ENCODE data around the gene POLN. TPM values are rescaled to one million over a fixed set of nuclear protein-coding genes. Genes with fewer than 3 reads are reported as not detected.

Gene POLN
- total RNA-seq, 2 experiments from 2014 or later: 4.0 to 4.4 TPM

GRCh38 chr4:2159931-2160330 lies 82.0 kb downstream of the POLN start:
- ChIA-PET CTCF (ENCODE audit: unreplicated experiment) (no interaction called here), POLR2A (no interaction called here)
- no peaks in the 10 kb centered on the region for H4K20me1 ChIP-seq (ENCODE audit: insufficient read depth, low read length)

GRCh38 chr4:2155246-2155645 lies 86.7 kb downstream of the POLN start:
- Histone ChIP-seq H3K4me2 (ENCODE audit: low read length) (no peak overlapping the region), H3K79me2 (ENCODE audit: insufficient read depth, low read depth, low read length) (no peaks in the 10 kb centered on the region), H2AFZ (ENCODE audit: low read length) (no peak overlapping the region), H3K36me3 (ENCODE audit: insufficient read depth, low read length) (no peaks in the 10 kb centered on the region), H3K9me3 (ENCODE audit: low read length) (peaks cover 4% of the 10 kb centered on the region; the same call in 1 of the 2 replicates), H3K27ac (ENCODE audit: low read depth, low read length, poor library complexity, severe bottlenecking) (no peak overlapping the region), H3K4me3 (ENCODE audit: low read depth, low read length, poor library complexity, severe bottlenecking) (no peak overlapping the region), H3K4me1 (ENCODE audit: insufficient read depth, low read length, poor library complexity, severe bottlenecking) (no peaks in the 10 kb centered on the region), H3K9me2 (ENCODE audit: insufficient read depth, low read length) (no peaks in the 10 kb centered on the region), H4K20me1 (ENCODE audit: insufficient read depth, low read length) (no peaks in the 10 kb centered on the region)
- ChIA-PET CTCF (ENCODE audit: unreplicated experiment) (no interaction called here), POLR2A (no interaction called here)
- no peak for DNase-seq (ENCODE audit: low spot score)
- no peak for TF ChIP-seq EZH2phosphoT487 (IDR thresholded peaks at IDR 0.05; ENCODE audit: borderline replicate concordance, low read depth, low read length)
- TF ChIP-seq CTCF (conservative IDR thresholded peaks at IDR 0.05; ENCODE audit: low read length): no peak
- BruUV-seq (replicated peaks): no TSS peak
- intact Hi-C loops (cut with micrococcal nuclease; ENCODE audit: unreplicated experiment): no loop called here

More at GRCh38 chr4:2159931-2160330, 82.0 kb downstream of the POLN start:
- H3K27ac ChIP-seq (ENCODE audit: low read depth, low read length, poor library complexity, severe bottlenecking): no peak overlapping the region
- no peak for DNase-seq (ENCODE audit: low spot score)
- intact Hi-C loops (cut with micrococcal nuclease; ENCODE audit: unreplicated experiment): no loop called here
- no peaks in the 10 kb centered on the region for H3K4me1 ChIP-seq (ENCODE audit: insufficient read depth, low read length, poor library complexity, severe bottlenecking)
- H3K79me2 ChIP-seq (ENCODE audit: insufficient read depth, low read depth, low read length): no peaks in the 10 kb centered on the region
- H3K9me2 ChIP-seq (ENCODE audit: insufficient read depth, low read length): no peaks in the 10 kb centered on the region
- no peaks in the 10 kb centered on the region for H3K36me3 ChIP-seq (ENCODE audit: insufficient read depth, low read length)
- TF ChIP-seq CTCF (conservative IDR thresholded peaks at IDR 0.05; ENCODE audit: low read length): no peak
- no peak for TF ChIP-seq EZH2phosphoT487 (IDR thresholded peaks at IDR 0.05; ENCODE audit: borderline replicate concordance, low read depth, low read length)
- no peaks in the 10 kb centered on the region for H3K9me3 ChIP-seq (ENCODE audit: low read length)
- no peak overlapping the region for H2AFZ ChIP-seq (ENCODE audit: low read length)
- BruUV-seq (replicated peaks): no TSS peak
- no peak overlapping the region for H3K4me2 ChIP-seq (ENCODE audit: low read length)
- H3K4me3 ChIP-seq (ENCODE audit: low read depth, low read length, poor library complexity, severe bottlenecking): no peak overlapping the region

- intact Hi-C loops (cut with micrococcal nuclease; ENCODE audit: unreplicated experiment): no loop called here
- peaks cover 4% of the 10 kb centered on the region; the same call in 1 of the 2 replicates for H3K9me3 ChIP-seq (ENCODE audit: low read length)
- TF ChIP-seq EZH2phosphoT487 (IDR thresholded peaks at IDR 0.05; ENCODE audit: borderline replicate concordance, low read depth, low read length) (no peak), CTCF (conservative IDR thresholded peaks at IDR 0.05; ENCODE audit: low read length) (no peak)
- H3K79me2 ChIP-seq (ENCODE audit: insufficient read depth, low read depth, low read length): no peaks in the 10 kb centered on the region
- no TSS peak for BruUV-seq (replicated peaks)
- no peak overlapping the region for H3K4me2 ChIP-seq (ENCODE audit: low read length)
- no peak overlapping the region for H2AFZ ChIP-seq (ENCODE audit: low read length)
- no peak overlapping the region for H3K27ac ChIP-seq (ENCODE audit: low read depth, low read length, poor library complexity, severe bottlenecking)
- no peaks in the 10 kb centered on the region for H3K4me1 ChIP-seq (ENCODE audit: insufficient read depth, low read length, poor library complexity, severe bottlenecking)
- no peaks in the 10 kb centered on the region for H4K20me1 ChIP-seq (ENCODE audit: insufficient read depth, low read length)
- no peak for DNase-seq (ENCODE audit: low spot score)
- ChIA-PET POLR2A (interaction anchor here (0.6 to 0.7 kb wide), 5 partner anchors 18 to 150 kb away, joined by 3 to 5 read pairs (median 4); no protein-coding TSS in a partner anchor), CTCF (ENCODE audit: unreplicated experiment) (no interaction called here)
- H3K9me2 ChIP-seq (ENCODE audit: insufficient read depth, low read length): no peaks in the 10 kb centered on the region
- H3K36me3 ChIP-seq (ENCODE audit: insufficient read depth, low read length): no peaks in the 10 kb centered on the region
- no peak overlapping the region for H3K4me3 ChIP-seq (ENCODE audit: low read depth, low read length, poor library complexity, severe bottlenecking)
Measured at GRCh38 chr4:2154215-2154740, 87.6 kb downstream of the POLN start.

All from OCI-LY7 (cell line).